RPMI7951 (cell line): ENCODE results near the gene AVPR2. TPM values are rescaled to one million over a fixed set of nuclear protein-coding genes. Genes with fewer than 3 reads are reported as not detected.
A peak's percentile ranks its signal among the peaks of the same experiment; 100 is the strongest.

ENCODE experiments used
- DNase-seq: peaks from one replicate; pipeline ENCODE4 v3.0.0-alpha.2; 2012; ENCODE audit warnings: low read depth
- total RNA-seq: library from RNA; depleted of rRNA; stranded (reverse); fragments of >200 nt; shearing (Covaris generic); gene quantifications from 2 replicates; pipeline ENCODE4 v1.2.3, GENCODE V29; 2014

The AVPR2 gene
- total RNA-seq, 1 experiment from 2014 or later, result not detected

DNA sequence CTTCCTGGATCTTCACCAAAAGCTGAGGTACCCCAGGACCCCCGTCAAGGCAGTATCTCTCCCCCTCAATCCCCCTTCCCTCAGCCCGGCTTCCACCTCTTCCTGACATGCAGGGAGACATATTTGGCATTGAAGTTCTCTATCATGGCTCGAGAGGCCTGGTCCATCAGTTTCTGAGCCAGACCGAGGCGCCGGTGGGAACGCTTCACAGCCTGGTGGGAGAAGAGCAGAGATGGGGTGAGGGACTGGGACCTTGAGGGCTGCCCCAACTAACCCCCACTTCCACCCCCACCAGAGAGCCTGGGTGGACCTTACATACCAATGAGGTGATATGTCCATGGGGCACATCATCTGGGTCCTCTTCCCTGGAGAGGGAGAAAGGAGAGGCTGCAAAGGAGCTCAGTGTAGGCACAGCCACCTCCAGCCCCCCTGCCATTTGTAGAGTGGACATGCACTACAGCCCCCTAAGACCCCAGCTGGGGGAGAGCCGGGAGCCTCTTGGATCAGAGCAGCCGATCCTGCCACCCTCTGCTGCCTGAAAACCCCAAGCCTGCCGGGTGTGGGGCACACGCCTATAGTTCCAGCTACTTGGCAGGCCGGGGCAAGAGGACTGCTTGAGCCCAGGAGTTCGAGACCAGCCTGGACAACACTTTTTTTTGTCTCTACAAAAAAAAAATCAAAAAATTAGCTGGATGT, 27.9 kb downstream of the AVPR2 start:
- DNase-seq, result no peak

DNA sequence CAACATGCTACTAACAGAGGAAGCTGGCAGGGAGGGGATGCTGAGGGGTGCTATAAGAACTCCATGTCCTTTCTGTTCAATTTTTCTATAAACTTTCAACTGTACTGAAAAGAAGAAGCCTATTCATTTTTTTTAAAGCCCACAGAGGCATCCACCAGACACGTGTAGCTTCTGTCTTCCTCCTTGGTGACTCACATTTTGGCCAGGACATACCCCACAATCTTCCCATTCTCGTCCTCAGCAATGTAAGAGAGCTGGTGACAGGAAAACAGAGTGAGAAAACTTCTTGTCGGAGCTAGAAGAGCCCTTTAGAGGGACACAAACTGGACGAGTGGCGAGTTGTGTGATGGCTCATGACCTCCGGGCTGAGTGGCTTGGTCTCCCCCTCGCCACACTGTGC, 29.3 kb downstream of the AVPR2 start:
- peak; percentile 54 for DNase-seq

DNA sequence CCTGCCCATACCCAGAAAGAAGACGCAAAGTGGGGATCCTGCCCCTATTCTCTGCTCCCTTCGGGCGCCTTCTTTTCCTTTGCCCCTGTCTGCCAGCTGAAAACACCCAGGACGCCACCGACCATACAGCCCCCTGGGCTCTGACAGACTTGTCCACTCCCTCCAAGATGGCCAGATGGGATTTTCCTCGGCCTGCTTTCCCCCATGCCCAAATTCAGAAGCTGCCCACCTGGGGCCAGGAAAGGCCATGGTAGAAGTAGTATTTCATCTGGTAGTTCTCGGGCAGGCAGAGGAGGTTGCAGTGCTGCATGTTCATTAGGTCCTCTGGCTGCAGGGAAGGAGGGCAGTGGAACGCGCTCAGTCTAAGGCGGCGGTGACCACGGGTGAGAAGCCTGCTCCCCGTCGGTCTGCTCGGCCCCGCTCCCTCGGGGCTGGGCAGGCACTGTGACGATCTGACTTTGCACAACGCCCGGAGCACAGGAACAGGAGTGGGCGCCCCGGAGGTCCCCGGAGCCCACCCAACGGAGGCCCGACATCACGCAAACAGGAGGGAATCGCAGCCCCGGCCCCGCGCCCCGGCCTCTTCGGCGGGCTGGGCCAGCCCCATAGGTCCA, 29.8 kb downstream of the AVPR2 start:
- DNase-seq, result no peak

DNA sequence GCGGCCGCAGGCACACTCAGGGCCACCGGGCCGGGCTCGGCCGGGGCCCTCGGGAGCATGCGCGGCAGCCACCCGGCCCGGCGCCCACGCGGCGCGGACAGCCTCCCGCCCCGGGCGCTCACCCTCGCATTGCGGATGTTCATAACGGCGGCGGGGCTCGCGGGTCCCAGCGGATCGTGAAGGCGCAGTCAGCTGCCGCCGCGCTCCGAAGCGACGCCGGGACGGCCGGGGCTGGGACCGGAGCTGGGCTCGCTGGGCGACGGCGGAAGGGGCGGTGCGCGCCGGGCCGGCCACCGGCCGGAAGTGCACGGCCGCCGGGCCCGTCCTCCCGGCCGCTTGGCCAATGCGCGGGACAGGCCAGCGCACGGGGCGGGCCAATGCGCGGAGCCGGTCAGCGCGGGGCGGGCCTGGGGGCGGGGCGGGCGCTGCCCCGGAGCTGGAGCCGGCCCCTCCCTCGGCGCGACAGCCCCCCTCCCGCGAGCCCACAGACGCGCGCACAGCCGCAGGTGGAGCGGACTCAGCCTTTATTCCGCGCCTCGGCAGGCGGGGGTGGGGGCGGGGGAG, 30.4 kb downstream of the AVPR2 start, which contains the start of gene NAA10:
TSS of gene NAA10 (minus strand) at position 276 of the 564 bp plus-strand sequence. CDS start at position 143, 133 bp downstream.
- peak; percentile 70 for DNase-seq

DNA sequence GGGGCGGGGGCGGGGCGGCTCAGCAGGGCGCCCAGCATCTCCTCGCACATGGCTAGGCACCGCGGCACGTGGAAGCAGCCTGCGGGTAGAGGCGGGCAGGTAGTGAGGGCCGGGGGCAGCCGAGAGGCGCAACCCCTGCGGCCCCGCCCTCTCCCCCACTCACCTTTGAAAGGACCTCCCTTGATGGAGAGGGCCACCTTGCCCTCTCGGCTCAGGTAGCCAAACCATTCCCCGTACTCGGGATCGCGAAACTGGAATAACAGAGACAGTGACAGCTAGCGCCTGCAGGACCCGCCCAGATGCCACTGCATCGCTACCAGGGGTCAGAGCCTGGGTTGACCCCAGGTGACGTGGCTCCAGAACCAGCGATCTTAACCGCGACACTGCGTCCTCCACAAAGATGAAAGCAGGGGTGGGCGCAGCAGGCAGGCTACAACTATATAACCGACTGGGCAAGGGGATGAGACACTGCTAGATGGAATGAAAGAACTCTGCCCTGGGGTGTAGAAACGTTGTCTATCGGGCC, 30.9 kb downstream of the AVPR2 start:
- peak; percentile 16 for DNase-seq

GRCh38 chrX:153937056-153937455, 32.6 kb downstream of the AVPR2 start:
- DNase-seq, result no peak

GRCh38 chrX:153938226-153938786, 33.8 kb downstream of the AVPR2 start:
- no peak for DNase-seq

DNA sequence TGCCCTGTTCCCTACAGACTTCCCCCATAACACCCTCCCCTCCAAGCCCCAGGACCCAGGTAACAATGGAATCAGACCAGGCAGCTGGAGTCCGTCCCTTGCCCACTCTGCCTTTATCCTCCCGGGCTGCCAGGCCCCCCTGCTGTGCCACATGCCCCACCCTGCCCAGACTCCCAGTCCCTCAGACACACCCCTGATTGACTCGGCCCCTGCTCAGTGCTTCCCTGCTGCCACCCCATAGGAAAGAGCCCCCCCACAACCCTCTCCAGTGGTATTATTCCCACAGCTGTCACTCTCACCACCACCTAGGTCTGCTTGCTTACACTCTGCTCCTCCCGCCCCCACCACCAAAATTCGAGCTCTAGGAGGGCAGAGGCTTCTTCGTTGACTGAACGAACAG, 35.1 kb downstream of the AVPR2 start:
- no peak for DNase-seq

- DNase-seq, result no peak
Measured at GRCh38 chrX:153941336-153942252, 37.1 kb downstream of the AVPR2 start.

GRCh38 chrX:153944140-153944799, 39.8 kb downstream of the AVPR2 start, which contains the start of gene RENBP:
Gene RENBP (minus strand): TSS chrX:153944643. CDS start chrX:153944610, 33 bp downstream.
- no peak for DNase-seq

DNA sequence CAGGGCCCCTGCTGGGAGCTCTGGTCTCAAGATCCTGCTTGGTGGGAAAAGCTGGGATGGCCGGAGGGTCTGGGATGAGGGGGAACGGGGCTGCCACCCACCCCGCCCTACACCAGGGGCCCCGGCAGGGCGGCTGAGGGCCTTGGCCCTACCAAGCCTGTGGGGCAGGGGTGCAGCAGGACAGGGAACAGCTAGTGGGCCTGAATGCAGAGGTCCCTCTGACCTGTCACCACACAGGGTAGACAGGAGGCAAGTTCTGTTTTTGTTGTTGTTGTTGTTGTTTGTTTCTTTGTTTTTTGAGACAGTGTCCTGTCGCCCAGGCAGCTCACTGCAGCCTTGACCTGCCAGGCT, 40.3 kb downstream of the AVPR2 start:
- DNase-seq, result no peak

DNA sequence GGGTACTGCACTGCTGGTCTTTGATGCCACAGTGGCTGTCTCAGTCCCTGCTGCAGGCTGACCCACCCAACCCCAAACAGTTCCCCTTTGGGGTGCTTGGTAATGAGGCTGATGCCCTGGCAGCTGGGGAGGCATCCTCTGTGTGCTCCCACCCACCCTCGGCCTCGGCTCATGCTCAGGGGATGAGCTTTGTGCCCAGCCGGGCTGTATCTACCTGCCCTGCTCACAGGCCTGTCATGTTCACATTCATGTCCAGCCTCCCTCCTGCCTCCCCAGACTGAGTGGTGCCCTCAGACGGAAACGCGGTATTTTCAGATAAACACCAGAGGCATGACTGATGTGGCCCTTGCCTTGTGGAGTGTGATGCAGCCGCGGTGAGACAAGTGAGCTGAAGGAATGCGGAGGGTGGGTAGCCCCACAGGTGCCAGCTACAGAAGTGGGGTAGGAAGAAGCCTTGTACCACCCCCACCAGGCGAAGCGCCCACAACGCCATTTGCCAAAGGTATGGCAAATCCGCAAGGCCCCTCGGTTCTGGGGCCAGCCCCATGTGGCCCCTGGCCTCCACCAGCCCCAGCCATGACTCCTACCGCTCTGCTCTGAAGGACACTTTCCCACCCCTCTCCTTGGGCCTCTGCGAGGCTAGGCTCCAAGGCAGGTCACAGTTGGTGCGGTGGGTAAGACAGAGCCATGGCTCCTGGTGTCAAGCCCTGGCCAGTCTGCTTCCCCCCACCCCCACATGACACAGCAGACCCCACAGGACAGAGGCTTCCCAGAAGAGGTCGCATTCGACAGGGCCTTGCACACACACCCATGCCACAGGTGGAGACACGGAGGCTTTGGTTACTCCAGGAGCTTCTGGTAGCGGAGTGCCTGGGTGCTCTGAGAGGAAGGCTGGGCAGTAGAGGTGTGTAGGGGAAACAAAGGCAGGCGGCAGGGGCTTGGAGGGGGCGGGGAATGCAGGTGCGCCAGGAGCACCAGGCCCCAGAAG, 41.8 kb downstream of the AVPR2 start:
- DNase-seq, result no peak

GRCh38 chrX:153947009-153947769, 42.7 kb downstream of the AVPR2 start:
- peak; percentile 60 for DNase-seq

DNA sequence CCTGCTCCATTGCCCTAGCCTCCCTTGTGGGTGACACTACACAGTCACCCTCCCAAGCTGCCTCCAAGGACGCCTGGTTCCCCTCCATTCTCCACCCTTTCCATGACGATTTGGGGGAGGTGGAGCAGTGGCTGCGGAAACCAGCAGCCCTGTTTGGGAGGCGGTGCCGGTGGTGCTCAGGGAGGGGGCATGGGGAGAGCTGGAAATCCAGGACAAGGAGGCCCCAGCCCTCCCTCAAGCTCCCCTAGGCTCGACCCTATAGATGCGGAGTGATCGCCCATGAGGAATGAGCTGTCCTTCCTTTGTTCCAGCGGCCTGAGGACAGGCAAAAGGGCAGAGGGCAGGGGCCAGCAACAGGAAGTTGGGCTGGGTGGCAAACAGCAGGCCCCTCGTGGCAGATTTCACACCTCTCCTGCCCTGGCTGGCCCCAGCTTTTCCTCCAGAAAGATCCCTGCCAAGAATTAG, 43.6 kb downstream of the AVPR2 start:
- no peak for DNase-seq

DNA sequence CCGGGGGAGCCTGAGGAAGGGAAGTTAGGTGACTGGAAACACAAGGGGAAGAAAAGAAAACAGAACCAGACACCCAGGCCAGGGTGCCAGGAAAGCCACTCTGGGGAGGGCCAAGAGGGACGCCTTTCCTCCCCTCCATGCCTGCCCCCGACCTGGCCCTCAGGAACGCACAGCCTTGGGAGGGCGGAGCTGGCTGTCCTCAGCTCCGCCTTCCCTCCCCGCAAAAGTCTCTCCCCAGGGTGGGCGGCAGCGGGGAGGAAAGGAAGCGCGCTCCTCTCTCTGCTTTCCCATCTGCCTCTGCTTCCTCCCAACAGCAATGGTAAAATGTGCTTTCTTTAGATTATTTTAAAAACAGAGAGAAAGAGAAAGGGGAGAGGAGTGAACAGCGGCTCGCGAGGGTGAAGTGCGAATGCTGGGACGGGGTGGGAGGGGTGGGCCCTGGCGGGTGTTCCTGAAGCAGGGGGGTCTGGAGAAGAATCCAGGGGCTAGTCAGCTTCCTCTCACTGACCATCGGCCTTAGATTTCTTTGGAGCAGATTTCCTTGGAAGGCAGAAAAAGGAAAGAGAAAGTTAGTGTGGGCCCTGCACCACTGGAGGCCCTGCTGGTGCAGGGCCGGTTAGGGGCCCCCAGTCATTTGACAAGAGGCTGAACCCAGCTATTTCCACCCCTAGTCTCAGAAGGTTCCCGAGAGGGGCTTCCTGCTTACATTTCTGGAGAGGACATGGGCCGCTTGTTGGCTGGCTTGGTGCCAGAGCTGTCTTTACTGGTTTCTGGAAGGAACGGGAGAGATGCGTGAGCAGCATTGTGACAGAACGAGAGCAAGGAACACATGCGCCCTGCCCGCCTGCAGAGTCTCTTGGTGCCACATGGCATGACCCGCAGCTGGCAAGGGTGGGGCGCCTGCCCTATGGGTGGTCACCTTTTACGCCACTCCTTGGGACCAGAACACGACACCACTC, 44.7 kb downstream of the AVPR2 start:
- no peak for DNase-seq

DNA sequence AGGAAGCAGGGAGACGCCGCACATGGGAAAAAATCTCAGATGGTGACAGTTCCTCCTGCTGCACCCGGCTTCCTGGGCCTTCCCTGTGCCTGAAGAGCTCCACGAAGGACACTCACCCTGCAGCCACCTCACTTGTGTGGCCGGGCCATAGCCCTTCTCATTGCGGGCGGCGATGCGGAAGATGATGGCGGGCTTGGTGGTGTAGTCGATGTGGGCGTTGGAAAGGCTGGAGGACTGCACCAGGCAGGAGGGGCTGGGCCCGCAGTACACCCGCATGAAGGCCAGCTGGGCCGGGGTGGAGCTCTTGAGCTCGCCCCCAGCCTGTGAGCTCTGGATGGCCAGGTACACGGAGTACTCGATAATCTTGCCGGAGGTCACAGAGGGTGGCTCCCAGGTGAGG, 45.7 kb downstream of the AVPR2 start:
- no peak for DNase-seq

DNA sequence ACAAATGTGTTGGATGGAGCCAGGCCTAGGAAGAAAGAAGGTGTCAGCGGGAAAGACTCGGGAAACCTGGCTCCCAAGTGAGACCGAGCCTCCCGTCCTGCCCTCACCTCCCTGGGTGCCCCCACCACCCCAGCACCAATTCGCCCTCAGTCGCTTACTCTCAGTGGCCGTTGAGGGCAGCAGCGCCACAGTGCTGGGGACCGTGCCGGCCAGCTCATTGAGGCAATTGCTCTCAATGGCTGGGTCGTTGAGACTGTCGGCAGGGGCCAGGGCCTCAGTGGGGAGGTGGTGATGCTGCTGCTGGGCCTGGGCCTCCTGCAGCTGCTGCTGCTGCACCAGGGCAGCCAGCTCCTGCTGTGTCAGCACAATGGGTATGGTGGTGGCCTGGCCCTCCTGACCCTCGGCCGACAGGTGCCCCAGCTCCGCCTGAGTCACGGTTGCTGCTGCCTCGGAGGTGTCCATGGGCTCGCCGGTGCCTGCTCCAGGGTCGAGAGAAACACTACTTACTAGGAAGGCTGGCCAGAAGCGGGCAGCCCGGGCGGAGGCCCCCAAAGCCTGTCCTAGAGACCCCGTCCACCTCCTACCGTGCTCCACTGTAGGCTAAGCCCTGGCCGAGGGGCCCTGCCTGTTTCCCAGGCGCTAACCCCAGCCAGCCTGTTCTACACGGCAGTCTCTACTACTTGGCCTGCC, 47.4 kb downstream of the AVPR2 start:
- DNase-seq, result no peak
